NCI-H1105 treated with DMSO at 0.1 percent for 48 hours (cell line): ENCODE data around the gene CNNM3.

Experiments
- DNase-seq: peaks from one replicate; lab custom pipeline; 2025; lab: John Stamatoyannopoulos, UW

CNNM3 gene

GRCh38 chr2:96877631-96878092 lies 61.6 kb downstream of the CNNM3 start:
- DNase-seq = no peak

GRCh38 chr2:96878171-96878570 lies 62.1 kb downstream of the CNNM3 start:
- no peak for DNase-seq

- DNase-seq = no peak
Observed at GRCh38 chr2:96878796-96879544, 62.9 kb downstream of the CNNM3 start.

GRCh38 chr2:96879545-96880040 lies 63.5 kb downstream of the CNNM3 start:
- DNase-seq = no peak

GRCh38 chr2:96880891-96881273 lies 64.8 kb downstream of the CNNM3 start:
- DNase-seq = no peak

- no peak for DNase-seq
Observed at GRCh38 chr2:96881349-96882195, 65.5 kb downstream of the CNNM3 start.

GRCh38 chr2:96882230-96882629 lies 66.2 kb downstream of the CNNM3 start:
- DNase-seq = no peak

- DNase-seq = no peak
Observed at GRCh38 chr2:96882906-96883305, 66.8 kb downstream of the CNNM3 start.

- DNase-seq = no peak
Observed at GRCh38 chr2:96883306-96883705, 67.2 kb downstream of the CNNM3 start.
